GM12878 (cell line): ENCODE results near the gene SSH2. TPM values are rescaled to one million over a fixed set of nuclear protein-coding genes. Genes with fewer than 3 reads are reported as not detected.

ENCODE experiments used
- ATAC-seq: fragments of 200-7000 bp; cut with Tn5 transposase; 3 replicates; pipeline ENCODE4 v1.9.1; 2020; ENCODE audit warnings: mild to moderate bottlenecking, moderate library complexity
- BruUV-seq: library from RNA; stranded (reverse); fragments of 400-500 nt; replicated peaks from 2 replicates; lab custom pipeline; 2021; lab: Mats Ljungman, UMichigan
- CTCF ChIA-PET: fragments of 300-600 bp; sonication (Branson Sonifier 250); formaldehyde crosslinking; extraction: SDS; loops from one replicate; lab custom pipeline; 2021; ENCODE audit warnings: inconsistent platforms; lab: Yijun Ruan, JAX
- POLR2A ChIA-PET: fragments of 350-600 bp; formaldehyde crosslinking; extraction: SDS; loops from one replicate; lab custom pipeline; 2021; ENCODE audit warnings: inconsistent platforms; lab: Charles Lee
- RAD21 ChIA-PET: fragments of 300-600 bp; sonication (Branson Sonifier 250); formaldehyde crosslinking; loops from one replicate; lab custom pipeline; 2023; ENCODE audit warnings: antibody characterized with exemption; ENCODE audit not compliant: unreplicated experiment; lab: Charles Lee
- SMC1A ChIA-PET: fragments of 300-600 bp; sonication (Branson Sonifier 250); formaldehyde crosslinking; loops from one replicate; lab custom pipeline; 2023; ENCODE audit not compliant: unreplicated experiment, uncharacterized antibody; lab: Charles Lee
- DNase-seq: peaks from one replicate; pipeline ENCODE4 v3.0.0-alpha.2; 2011; ENCODE audit warnings: low read depth, low spot score
- FAIRE-seq: peaks from 3 replicates; lab custom pipeline; 2011; peaks lifted over from hg19 to GRCh38; lab: Jason Lieb, UNC
- H2AFZ ChIP-seq: 2 replicates; pipeline ENCODE4 v1.6.0; 2011; ENCODE audit warnings: low read depth, low read length, control low read depth; ENCODE audit not compliant: control insufficient read depth
- H3K27ac ChIP-seq: 2 replicates; pipeline ENCODE4 v1.5.1; 2011; ENCODE audit warnings: control low read depth; ENCODE audit not compliant: control insufficient read depth, insufficient read depth
- H3K27me3 ChIP-seq, 2 experiments: replicated peaks in 1 of 2; 2 replicates each; pipeline versions ENCODE4 v1.6.0 to v1.6.1; 2011; ENCODE audit warnings: low read length in 1 of 2; ENCODE audit not compliant: control insufficient read depth in 2 of 2, insufficient read depth in 2 of 2
- H3K36me3 ChIP-seq, 2 experiments: 2 replicates each; pipeline ENCODE4 v1.5.1; 2011; ENCODE audit warnings: low read length in 1 of 2; ENCODE audit not compliant: control insufficient read depth in 2 of 2, insufficient read depth in 2 of 2
- H3K4me1 ChIP-seq: 2 replicates; pipeline ENCODE4 v1.6.1; 2011; ENCODE audit warnings: mild to moderate bottlenecking, low read length, moderate library complexity, mixed read lengths; ENCODE audit not compliant: control insufficient read depth, insufficient read depth
- H3K4me2 ChIP-seq: 2 replicates; pipeline ENCODE4 v1.6.0; 2011; ENCODE audit warnings: control low read depth; ENCODE audit not compliant: control insufficient read depth, insufficient read depth
- H3K4me3 ChIP-seq: fragments of 200-600 bp; sonication (generic); 2 replicates; pipeline ENCODE4 v1.5.1; 2016
- H3K79me2 ChIP-seq: 2 replicates; pipeline ENCODE4 v1.6.0; 2011; ENCODE audit warnings: low read length; ENCODE audit not compliant: control insufficient read depth, insufficient read depth
- H3K9ac ChIP-seq: 2 replicates; pipeline ENCODE4 v1.8.0; 2011; ENCODE audit warnings: low read length, control low read depth, mixed read lengths; ENCODE audit not compliant: control insufficient read depth, insufficient read depth
- H3K9me3 ChIP-seq: replicated peaks from 3 replicates; pipeline ENCODE4 v1.5.1; 2011; ENCODE audit warnings: mild to moderate bottlenecking, low read length; ENCODE audit not compliant: control insufficient read depth, insufficient read depth
- H4K20me1 ChIP-seq: 2 replicates; pipeline ENCODE4 v1.6.0; 2011; ENCODE audit not compliant: control insufficient read depth, insufficient read depth
- BHLHE40 ChIP-seq, 2 experiments: fragments of 450-650 bp in 1 of 2; IDR thresholded peaks; 2 replicates each; pipeline ENCODE4 v1.6.1; 2011 to 2017; ENCODE audit warnings: low read depth in 2 of 2, borderline replicate concordance in 1 of 2, improper control_type of control experiment in 1 of 2, low read length in 1 of 2, mild to moderate bottlenecking in 1 of 2
- CHD1 ChIP-seq: IDR thresholded peaks from 2 replicates; pipeline ENCODE4 v1.6.1; 2012; ENCODE audit warnings: low read depth, low read length, improper control_type of control experiment
- HDAC6 ChIP-seq: fragments of 200-600 bp; sonication (generic); IDR thresholded peaks from one replicate; pipeline ENCODE4 v1.8.0; 2017; ENCODE audit warnings: antibody characterized with exemption; ENCODE audit not compliant: unreplicated experiment
- HDGF ChIP-seq: fragments of 450-650 bp; IDR thresholded peaks from 2 replicates; pipeline ENCODE4 v1.6.1; 2016; ENCODE audit warnings: antibody characterized with exemption
- IKZF2 ChIP-seq, 2 experiments: fragments of 450-650 bp; IDR thresholded peaks; 2 replicates each; pipeline ENCODE4 v1.6.1; 2017; ENCODE audit warnings: mild to moderate bottlenecking in 2 of 2, moderate library complexity in 2 of 2
- SMAD1 ChIP-seq: fragments of 450-650 bp; IDR thresholded peaks from 2 replicates; pipeline ENCODE4 v1.6.1; 2018; ENCODE audit warnings: mild to moderate bottlenecking, low read depth; ENCODE audit not compliant: partially characterized antibody
- SMAD5 ChIP-seq: IDR thresholded peaks from 2 replicates; pipeline ENCODE4 v1.6.1; 2016; ENCODE audit warnings: antibody characterized with exemption, low read depth
- SPI1 ChIP-seq: IDR thresholded peaks from 2 replicates; pipeline ENCODE4 v1.6.1; 2011; ENCODE audit warnings: low read depth, mild to moderate bottlenecking, low read length, moderate library complexity, borderline replicate concordance; ENCODE audit not compliant: insufficient read depth
- ZNF384 ChIP-seq: IDR thresholded peaks from 2 replicates; pipeline ENCODE4 v1.6.1; 2012; ENCODE audit warnings: low read depth, mild to moderate bottlenecking, low read length, improper control_type of control experiment, borderline replicate concordance
- ZNF687 ChIP-seq: fragments of 450-650 bp; IDR thresholded peaks from 2 replicates; pipeline ENCODE4 v1.6.1; 2017; ENCODE audit warnings: mild to moderate bottlenecking, moderate library complexity
- WGBS: methylation state at CpG from one replicate; pipeline ENCODE4 v1.1.6; 2016; ENCODE audit warnings: low lambda C conversion rate; ENCODE audit not compliant: insufficient replicate concordance, insufficient coverage; ENCODE audit errors: missing lambda C conversion rate; 5-methylcytosine and 5-hydroxymethylcytosine counted together
- in situ Hi-C: fragments of 300-500 bp; cut with MboI; formaldehyde crosslinking; loops from 9 replicates; pipeline ENCODE4 v1.14.3; 2018; ENCODE audit warnings: mixed read lengths
- intact Hi-C: fragments of 100-400 bp; cut with micrococcal nuclease; formaldehyde crosslinking; loops from one replicate; pipeline ENCODE4 v1.14.2; 2022; ENCODE audit not compliant: unreplicated experiment
- polyA plus RNA-seq, 11 experiments: library from polyadenylated mRNA; depleted of rRNA in 4 of 11; unstranded in 6 of 11; stranded (reverse) in 5 of 11; fragments of >200 nt; fragmentation: Nextera tagmentation in 4 of 11; fragmentation: Illumina TruSeq in 1 of 11; extraction: Ambion mirVana in 4 of 11; extraction: Trizol in 1 of 11; gene quantifications; 1 replicate in 1 of 11; 2 replicates in 10 of 11; pipeline versions ENCODE4 v1.2.1 to v1.2.3, GENCODE V29; 2011 to 2016; ENCODE audit warnings: inconsistent platforms in 2 of 11, missing spikeins in 2 of 11, low read depth in 1 of 11
- total RNA-seq, 4 experiments: library from RNA; depleted of rRNA in 3 of 4; stranded (reverse); fragments of >200 nt in 3 of 4; fragmentation: Illumina TruSeq in 1 of 4; extraction: Trizol in 1 of 4; gene quantifications; 2 replicates each; pipeline versions ENCODE4 v1.2.1 to v1.2.3, GENCODE V29; 2013 to 2021
- TF ChIP-seq, protein P1 (sequence below): fragments of 450-650 bp; conservative IDR thresholded peaks from 2 replicates; pipeline ENCODE4 v1.6.1; 2017; ENCODE audit warnings: mild to moderate bottlenecking, moderate library complexity
- TF ChIP-seq, protein P2 (sequence below): IDR thresholded peaks from 2 replicates; pipeline ENCODE4 v1.6.1; 2011; ENCODE audit warnings: low read depth, low read length, improper control_type of control experiment, borderline replicate concordance

The SSH2 gene
- total and polyA plus RNA-seq, 10 of the 15 experiments (the other 5 are each of a cell fraction or from before 2014, with no cell fraction given), result 9.3 to 65.9 (median 34.0) TPM

- TF ChIP-seq, protein P1, sequence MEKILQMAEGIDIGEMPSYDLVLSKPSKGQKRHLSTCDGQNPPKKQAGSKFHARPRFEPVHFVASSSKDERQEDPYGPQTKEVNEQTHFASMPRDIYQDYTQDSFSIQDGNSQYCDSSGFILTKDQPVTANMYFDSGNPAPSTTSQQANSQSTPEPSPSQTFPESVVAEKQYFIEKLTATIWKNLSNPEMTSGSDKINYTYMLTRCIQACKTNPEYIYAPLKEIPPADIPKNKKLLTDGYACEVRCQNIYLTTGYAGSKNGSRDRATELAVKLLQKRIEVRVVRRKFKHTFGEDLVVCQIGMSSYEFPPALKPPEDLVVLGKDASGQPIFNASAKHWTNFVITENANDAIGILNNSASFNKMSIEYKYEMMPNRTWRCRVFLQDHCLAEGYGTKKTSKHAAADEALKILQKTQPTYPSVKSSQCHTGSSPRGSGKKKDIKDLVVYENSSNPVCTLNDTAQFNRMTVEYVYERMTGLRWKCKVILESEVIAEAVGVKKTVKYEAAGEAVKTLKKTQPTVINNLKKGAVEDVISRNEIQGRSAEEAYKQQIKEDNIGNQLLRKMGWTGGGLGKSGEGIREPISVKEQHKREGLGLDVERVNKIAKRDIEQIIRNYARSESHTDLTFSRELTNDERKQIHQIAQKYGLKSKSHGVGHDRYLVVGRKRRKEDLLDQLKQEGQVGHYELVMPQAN, result peak; percentile 39; the same call in 1 of the 2 replicates
- 0 out of 2 replicates have a peak, but pooled peaks have one; percentile 48 for TF ChIP-seq HDGF
- peak in 1 of 2 experiments; percentile 73; a peak in 2 of 4 replicates for TF ChIP-seq BHLHE40 (IDR thresholded peaks at IDR 0.05; ENCODE audit: borderline replicate concordance in 1 of 2, low read depth in 2 of 2, low read length in 1 of 2)
Observed at GRCh38 chr17:29588562-29589411, 341.2 kb downstream of the SSH2 start (continued).

DNA sequence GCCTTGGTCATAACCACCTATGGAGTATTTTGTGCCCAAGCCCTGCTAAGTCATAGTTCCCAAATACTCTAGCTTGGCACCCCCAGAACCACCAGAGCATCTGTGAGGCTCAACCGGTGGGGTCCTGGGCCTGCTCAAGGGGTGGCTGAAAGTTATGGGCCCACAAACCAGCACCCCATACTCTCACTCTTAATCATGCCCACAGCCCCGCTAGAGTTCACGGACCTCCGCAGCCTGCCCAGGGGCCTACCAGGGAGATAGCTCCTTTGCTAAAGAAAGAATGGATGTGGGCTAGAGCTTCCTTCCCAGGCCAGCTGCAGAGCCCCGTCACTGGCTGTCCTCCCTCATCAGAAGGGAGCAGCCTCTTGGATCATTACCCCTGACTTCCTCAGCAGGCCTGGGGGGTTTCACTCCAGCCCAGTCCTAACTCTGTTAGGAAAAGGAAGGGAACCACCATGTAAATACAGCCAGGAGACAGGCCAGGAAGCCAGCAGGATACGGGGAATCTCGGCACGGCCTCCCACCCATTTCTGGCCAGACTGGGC lies 341.9 kb downstream of the SSH2 start:
- BruUV-seq, result no TSS peak
- intact Hi-C loops, result no loop called here

More for the DNA sequence above, 341.9 kb downstream of the SSH2 start:
- peak overlapping the region; percentile 78 for H3K9ac ChIP-seq
- H3K79me2 ChIP-seq, result peaks cover 33% of the 10 kb centered on the region
- CTCF ChIA-PET, result interaction anchor here (0.6 to 6.7 kb wide), 10 partner anchors 7 to 343 kb away, joined by 3 to 82 read pairs (median 5); no protein-coding TSS in a partner anchor
- WGBS, result 3% methylated on average over 8 of the region's 8 CpGs
- no peak for DNase-seq
- TF ChIP-seq IKZF2 (IDR thresholded peaks at IDR 0.05) (no peak), ZNF384 (no peak), HDAC6 (no peak), CHD1 (no peak), SMAD5 (no peak), SMAD1 (no peak), SPI1 (no peak), ZNF687 (no peak)
- TF ChIP-seq, protein P2, sequence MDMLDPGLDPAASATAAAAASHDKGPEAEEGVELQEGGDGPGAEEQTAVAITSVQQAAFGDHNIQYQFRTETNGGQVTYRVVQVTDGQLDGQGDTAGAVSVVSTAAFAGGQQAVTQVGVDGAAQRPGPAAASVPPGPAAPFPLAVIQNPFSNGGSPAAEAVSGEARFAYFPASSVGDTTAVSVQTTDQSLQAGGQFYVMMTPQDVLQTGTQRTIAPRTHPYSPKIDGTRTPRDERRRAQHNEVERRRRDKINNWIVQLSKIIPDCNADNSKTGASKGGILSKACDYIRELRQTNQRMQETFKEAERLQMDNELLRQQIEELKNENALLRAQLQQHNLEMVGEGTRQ, result no peak
- peak overlapping the region; percentile 89 for H3K4me2 ChIP-seq
- no peaks in the 10 kb centered on the region; a peak in 2 of 4 replicates for H3K36me3 ChIP-seq
- POLR2A ChIA-PET, result interaction anchor here (0.6 to 3.1 kb wide), 6 partner anchors 9 to 29 kb away, joined by 3 to 9 read pairs (median 4); no protein-coding TSS in a partner anchor
- no peaks in the 10 kb centered on the region for H4K20me1 ChIP-seq
- no peak for ATAC-seq
- RAD21 ChIA-PET, result interaction anchor here (0.8 to 2.0 kb wide), 6 partner anchors 17 to 343 kb away, joined by 3 to 11 read pairs (median 4); no protein-coding TSS in a partner anchor
- no peaks in the 10 kb centered on the region for H3K9me3 ChIP-seq
- H3K4me1 ChIP-seq, result peaks cover 51% of the 10 kb centered on the region
- no peaks in the 10 kb centered on the region for H3K27me3 ChIP-seq
- peak overlapping the region; percentile 58 for H3K27ac ChIP-seq
- FAIRE-seq, result no peak
- no peak overlapping the region for H2AFZ ChIP-seq
- in situ Hi-C loops, result no loop called here
- H3K4me3 ChIP-seq, result peak overlapping the region; percentile 94
- SMC1A ChIA-PET, result interaction anchor here (1.0 to 2.9 kb wide), 5 partner anchors 12 to 218 kb away, joined by 3 to 15 read pairs (median 3); no protein-coding TSS in a partner anchor
